Tibial nerve (tissue), 4 donors: ENCODE data around the gene ZNF521.

Experiments used
- EP300 ChIP-seq, 2 donors: sonication (generic); formaldehyde crosslinking; IDR thresholded peaks; one replicate each; pipeline ENCODE4 v1.6.1; 2017; ENCODE audit warnings: antibody characterized with exemption in 2 of 2, mild to moderate bottlenecking in 1 of 2
- POLR2A ChIP-seq, 2 donors: fragments of 450-650 bp; IDR thresholded peaks; one replicate each; pipeline ENCODE4 v1.6.1; 2017; ENCODE audit warnings: antibody characterized with exemption in 2 of 2, mild to moderate bottlenecking in 2 of 2, moderate library complexity in 2 of 2
- TF ChIP-seq, protein P1 (sequence below), 5 experiments: fragments of 200-600 bp in 3 of 5; fragments of 450-650 bp in 2 of 5; sonication (generic) in 3 of 5; IDR thresholded peaks; one replicate each; pipeline ENCODE4 v1.5.1; 2016 to 2019; ENCODE audit warnings: antibody characterized with exemption in 5 of 5, mild to moderate bottlenecking in 3 of 5, moderate library complexity in 2 of 5

DNA sequence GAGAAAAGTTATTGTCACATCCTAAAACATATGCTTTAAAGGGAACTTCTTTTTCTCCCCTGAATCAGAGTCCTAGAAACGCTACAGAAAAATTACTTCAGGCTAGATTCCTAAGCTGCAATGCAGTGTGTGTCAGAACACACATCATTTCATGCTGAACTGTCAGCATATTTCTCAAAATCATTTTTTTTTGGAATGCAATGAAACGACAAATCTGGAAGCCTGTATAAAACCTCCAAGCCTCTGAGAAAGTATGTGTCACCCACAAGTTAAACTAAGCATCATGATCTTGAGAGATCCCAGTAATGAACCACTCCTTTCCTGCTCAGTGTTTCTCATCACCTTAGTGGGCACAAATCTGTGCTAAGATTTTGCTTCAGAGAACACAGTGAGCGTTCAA is 276.2 kb downstream of the ZNF521 start:
- TF ChIP-seq, protein P1, sequence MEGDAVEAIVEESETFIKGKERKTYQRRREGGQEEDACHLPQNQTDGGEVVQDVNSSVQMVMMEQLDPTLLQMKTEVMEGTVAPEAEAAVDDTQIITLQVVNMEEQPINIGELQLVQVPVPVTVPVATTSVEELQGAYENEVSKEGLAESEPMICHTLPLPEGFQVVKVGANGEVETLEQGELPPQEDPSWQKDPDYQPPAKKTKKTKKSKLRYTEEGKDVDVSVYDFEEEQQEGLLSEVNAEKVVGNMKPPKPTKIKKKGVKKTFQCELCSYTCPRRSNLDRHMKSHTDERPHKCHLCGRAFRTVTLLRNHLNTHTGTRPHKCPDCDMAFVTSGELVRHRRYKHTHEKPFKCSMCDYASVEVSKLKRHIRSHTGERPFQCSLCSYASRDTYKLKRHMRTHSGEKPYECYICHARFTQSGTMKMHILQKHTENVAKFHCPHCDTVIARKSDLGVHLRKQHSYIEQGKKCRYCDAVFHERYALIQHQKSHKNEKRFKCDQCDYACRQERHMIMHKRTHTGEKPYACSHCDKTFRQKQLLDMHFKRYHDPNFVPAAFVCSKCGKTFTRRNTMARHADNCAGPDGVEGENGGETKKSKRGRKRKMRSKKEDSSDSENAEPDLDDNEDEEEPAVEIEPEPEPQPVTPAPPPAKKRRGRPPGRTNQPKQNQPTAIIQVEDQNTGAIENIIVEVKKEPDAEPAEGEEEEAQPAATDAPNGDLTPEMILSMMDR (IDR thresholded peaks at IDR 0.05), result no peak
- no peak for TF ChIP-seq POLR2A (IDR thresholded peaks at IDR 0.05)
- TF ChIP-seq EP300 (IDR thresholded peaks at IDR 0.05), result no peak
